ENCODE measurements around the gene RNPEPL1.

Gene RNPEPL1

DNA sequence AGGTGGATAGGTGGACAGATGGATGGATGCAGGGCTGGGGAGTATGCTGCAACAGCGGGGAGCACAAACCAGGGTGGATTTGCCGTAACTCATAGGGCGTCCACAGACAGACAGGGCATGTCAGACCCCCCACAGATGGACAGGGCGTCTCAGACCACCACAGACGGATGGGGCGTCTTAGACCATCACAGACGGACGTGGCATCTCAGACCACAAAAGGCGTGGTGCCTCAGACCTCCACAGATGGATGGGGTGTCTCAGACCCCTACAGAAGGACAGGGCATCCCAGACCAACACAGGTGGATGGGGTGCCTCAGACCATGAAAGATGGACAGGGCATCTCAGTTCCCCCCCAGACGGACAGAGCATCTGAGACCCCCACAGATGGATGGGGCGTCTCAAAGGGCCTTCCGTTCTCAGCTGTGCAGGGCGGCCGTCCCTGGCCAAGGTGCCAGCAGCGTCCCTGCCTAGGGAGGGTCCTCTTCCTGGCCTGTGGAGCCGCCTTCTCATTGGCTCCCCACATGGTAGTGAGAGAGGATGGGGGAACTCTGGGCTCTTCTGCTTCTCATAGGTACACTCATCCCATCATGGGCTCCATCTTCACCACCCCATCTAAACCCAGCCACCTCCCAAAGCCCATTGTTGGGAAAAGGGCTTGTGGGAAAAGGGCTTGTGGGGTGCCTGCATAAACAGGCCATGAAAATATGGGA lies 12.6 kb upstream of the RNPEPL1 start:
- no peak for DNase-seq
- 99% methylated on average over 12 of the region's 16 CpGs for WGBS (ENCODE audit: insufficient coverage)
- CTCF ChIA-PET = interaction anchor here (1.5 kb wide), 1 partner anchor 284 kb away, joined by 3 read pairs; no protein-coding TSS in a partner anchor
- Histone ChIP-seq H3K27ac (ENCODE audit: insufficient read depth in 1 of 2, low read depth in 1 of 2, low read length in 2 of 2, poor library complexity in 1 of 2, severe bottlenecking in 2 of 2) (no peak overlapping the region), H3K9me3 (ENCODE audit: control extremely low read depth in 1 of 5, control insufficient read depth in 4 of 5, insufficient read depth in 2 of 5, low read depth in 1 of 5, low read length in 4 of 5) (peaks cover 2 to 12% (median 7%) of the 10 kb centered on the region in 5 experiments), H3K27me3 (replicated peaks in 2 of 5; ENCODE audit: control insufficient read depth in 4 of 5, insufficient read depth in 5 of 5, low read length in 4 of 5) (no peaks in the 10 kb centered on the region), H3K36me3 (ENCODE audit: control insufficient read depth in 4 of 4, insufficient read depth in 4 of 4, low read length in 3 of 4) (peaks cover 11 to 42% (median 27%) of the 10 kb centered on the region in 4 experiments), H3K4me1 (ENCODE audit: control extremely low read depth in 1 of 4, control insufficient read depth in 4 of 4, insufficient read depth in 4 of 4, low read length in 3 of 4) (peaks cover 5 to 33% (median 21%) of the 10 kb centered on the region in 4 experiments), H3K4me3 (ENCODE audit: control insufficient read depth in 1 of 7, extremely low read depth in 1 of 7, insufficient read depth in 4 of 7, low read depth in 2 of 7, low read length in 6 of 7) (no peak overlapping the region)
- POLR2A ChIA-PET = no interaction called here

GRCh38 chr2:240556553-240557100 lies 11.7 kb upstream of the RNPEPL1 start:
- no peak overlapping the region for H3K27ac ChIP-seq (ENCODE audit: insufficient read depth in 1 of 2, low read depth in 1 of 2, low read length in 2 of 2, poor library complexity in 1 of 2, severe bottlenecking in 2 of 2)
- DNase-seq = peak; percentile 59 to 79 (median 76)
- ChIA-PET POLR2A (interaction anchor here (0.7 kb wide), 1 partner anchor 30 kb away, joined by 5 read pairs; the partner anchor contains the start of gene CAPN10), CTCF (interaction anchor here (0.6 to 1.6 kb wide), 5 partner anchors 10 to 283 kb away, joined by 3 to 13 read pairs (median 3); partner anchors contain the start of gene CAPN10)
- H3K27me3 ChIP-seq (replicated peaks in 2 of 5; ENCODE audit: control insufficient read depth in 4 of 5, insufficient read depth in 5 of 5, low read length in 4 of 5) = no peaks in the 10 kb centered on the region
- H3K4me3 ChIP-seq (ENCODE audit: control insufficient read depth in 1 of 7, extremely low read depth in 1 of 7, insufficient read depth in 4 of 7, low read depth in 2 of 7, low read length in 6 of 7) = no peak overlapping the region
- 35% methylated on average over 8 of the region's 9 CpGs for WGBS (ENCODE audit: insufficient coverage)
- peaks cover 5 to 38% (median 26%) of the 10 kb centered on the region in 4 experiments for H3K4me1 ChIP-seq (ENCODE audit: control extremely low read depth in 1 of 4, control insufficient read depth in 4 of 4, insufficient read depth in 4 of 4, low read length in 3 of 4)
- H3K36me3 ChIP-seq (ENCODE audit: control insufficient read depth in 4 of 4, insufficient read depth in 4 of 4, low read length in 3 of 4) = peaks cover 6 to 34% (median 20%) of the 10 kb centered on the region in 4 experiments
- peaks cover 0 to 4% (median 4%) of the 10 kb centered on the region in 5 experiments for H3K9me3 ChIP-seq (ENCODE audit: control extremely low read depth in 1 of 5, control insufficient read depth in 4 of 5, insufficient read depth in 2 of 5, low read depth in 1 of 5, low read length in 4 of 5)

DNA sequence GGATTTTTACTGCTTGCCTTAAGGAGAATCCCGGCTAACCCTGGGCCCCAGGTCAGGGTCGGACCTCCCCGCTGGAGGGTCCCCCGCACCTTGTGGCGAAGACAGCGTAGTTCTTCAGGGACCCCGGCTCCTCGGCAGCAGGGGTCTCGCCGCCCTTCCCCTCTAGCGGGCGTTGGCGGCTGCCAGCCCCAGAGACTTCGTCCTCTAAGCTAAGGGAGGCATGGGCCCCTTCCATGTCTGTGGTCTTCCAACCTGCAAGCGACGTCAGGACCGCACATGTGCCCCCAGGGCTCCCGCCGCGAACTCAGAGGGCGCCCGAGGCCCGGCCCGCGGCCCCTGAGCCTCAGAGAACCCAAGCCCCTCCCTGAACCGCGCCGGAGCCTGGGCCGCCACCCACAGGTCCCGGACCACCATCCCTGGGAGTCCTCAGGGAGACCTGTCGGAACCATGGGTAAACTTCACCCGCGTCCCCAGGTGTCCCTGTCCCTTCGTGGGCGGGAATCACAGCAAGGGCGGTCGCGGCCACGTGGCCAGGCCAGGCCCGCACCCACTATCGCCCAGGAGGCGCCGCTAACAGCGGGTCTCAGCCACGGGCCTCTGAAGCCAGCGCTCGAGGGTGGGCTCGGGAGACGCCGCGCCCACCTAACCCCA lies 11.1 kb upstream of the RNPEPL1 start:
- CTCF ChIA-PET = interaction anchor here (0.8 to 1.6 kb wide), 4 partner anchors 9 to 283 kb away, joined by 3 to 13 read pairs (median 4); partner anchors contain the start of gene CAPN10
- H3K4me1 ChIP-seq (ENCODE audit: control extremely low read depth in 1 of 4, control insufficient read depth in 4 of 4, insufficient read depth in 4 of 4, low read length in 3 of 4) = peaks cover 5 to 43% (median 31%) of the 10 kb centered on the region in 4 experiments
- H3K4me3 ChIP-seq (ENCODE audit: control insufficient read depth in 1 of 7, extremely low read depth in 1 of 7, insufficient read depth in 4 of 7, low read depth in 2 of 7, low read length in 6 of 7) = peak overlapping the region in 3 of 7 experiments; percentile 39 to 67 (median 61)
- WGBS (ENCODE audit: insufficient coverage) = 32% methylated on average over 47 of the region's 51 CpGs
- peaks cover 0 to 4% (median 0%) of the 10 kb centered on the region in 5 experiments for H3K9me3 ChIP-seq (ENCODE audit: control extremely low read depth in 1 of 5, control insufficient read depth in 4 of 5, insufficient read depth in 2 of 5, low read depth in 1 of 5, low read length in 4 of 5)
- peak in 1 of 3 donors; percentile 26 for DNase-seq
- no peak overlapping the region for H3K27ac ChIP-seq (ENCODE audit: insufficient read depth in 1 of 2, low read depth in 1 of 2, low read length in 2 of 2, poor library complexity in 1 of 2, severe bottlenecking in 2 of 2)
- peaks cover 2 to 29% (median 16%) of the 10 kb centered on the region in 4 experiments for H3K36me3 ChIP-seq (ENCODE audit: control insufficient read depth in 4 of 4, insufficient read depth in 4 of 4, low read length in 3 of 4)
- no peaks in the 10 kb centered on the region for H3K27me3 ChIP-seq (replicated peaks in 2 of 5; ENCODE audit: control insufficient read depth in 4 of 5, insufficient read depth in 5 of 5, low read length in 4 of 5)
- POLR2A ChIA-PET = interaction anchor here (1.0 kb wide), 1 partner anchor 11 kb away, joined by 3 read pairs; the partner anchor contains the start of gene RNPEPL1

DNA sequence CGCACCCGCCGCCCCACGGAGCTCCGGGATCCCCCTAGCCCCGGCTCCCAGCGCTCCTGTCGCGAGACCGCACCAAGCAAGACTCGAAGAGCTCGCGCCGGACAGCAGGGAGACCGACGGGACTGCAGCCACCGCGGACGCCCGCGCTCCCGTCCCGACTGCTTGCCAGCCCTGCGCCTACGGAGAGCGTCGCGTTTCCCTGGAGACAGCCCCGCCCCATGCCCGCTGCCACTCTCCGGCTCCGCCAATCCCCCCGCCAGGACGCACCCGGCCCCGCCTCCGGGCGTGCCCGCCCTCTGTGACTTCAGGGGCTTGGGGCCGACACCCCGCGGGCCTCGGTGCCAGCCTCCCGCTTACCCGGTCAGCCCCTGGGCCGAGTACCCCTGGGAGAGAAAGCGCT lies 10.5 kb upstream of the RNPEPL1 start, which contains the start of gene ANKMY1:
TSS of gene ANKMY1 (minus strand) at position 181 of the 400 bp plus-strand sequence. CDS start 653 bp downstream, outside the sequence.
- peaks cover 5 to 45% (median 33%) of the 10 kb centered on the region in 4 experiments for H3K4me1 ChIP-seq (ENCODE audit: control extremely low read depth in 1 of 4, control insufficient read depth in 4 of 4, insufficient read depth in 4 of 4, low read length in 3 of 4)
- DNase-seq = peak; percentile 60 to 84 (median 81)
- ChIA-PET POLR2A (interaction anchor here (1.0 kb wide), 1 partner anchor 11 kb away, joined by 3 read pairs; the partner anchor contains the start of gene RNPEPL1), CTCF (interaction anchor here (1.4 to 1.6 kb wide), 2 partner anchors 8 to 29 kb away, joined by 4 to 13 read pairs; partner anchors contain the start of gene CAPN10)
- no peaks in the 10 kb centered on the region for H3K27me3 ChIP-seq (replicated peaks in 2 of 5; ENCODE audit: control insufficient read depth in 4 of 5, insufficient read depth in 5 of 5, low read length in 4 of 5)
- peaks cover 0 to 3% (median 0%) of the 10 kb centered on the region in 5 experiments for H3K9me3 ChIP-seq (ENCODE audit: control extremely low read depth in 1 of 5, control insufficient read depth in 4 of 5, insufficient read depth in 2 of 5, low read depth in 1 of 5, low read length in 4 of 5)
- WGBS (ENCODE audit: insufficient coverage) = 3% methylated on average over 45 of the region's 47 CpGs
- H3K27ac ChIP-seq (ENCODE audit: insufficient read depth in 1 of 2, low read depth in 1 of 2, low read length in 2 of 2, poor library complexity in 1 of 2, severe bottlenecking in 2 of 2) = no peak within 1 kb of the TSS
- peak within 1 kb of the TSS in 5 of 7 experiments; percentile 21 to 67 (median 43) for H3K4me3 ChIP-seq (ENCODE audit: control insufficient read depth in 1 of 7, extremely low read depth in 1 of 7, insufficient read depth in 4 of 7, low read depth in 2 of 7, low read length in 6 of 7)
- H3K36me3 ChIP-seq (ENCODE audit: control insufficient read depth in 4 of 4, insufficient read depth in 4 of 4, low read length in 3 of 4) = peaks cover 2 to 30% (median 13%) of the 10 kb centered on the region in 4 experiments

DNA sequence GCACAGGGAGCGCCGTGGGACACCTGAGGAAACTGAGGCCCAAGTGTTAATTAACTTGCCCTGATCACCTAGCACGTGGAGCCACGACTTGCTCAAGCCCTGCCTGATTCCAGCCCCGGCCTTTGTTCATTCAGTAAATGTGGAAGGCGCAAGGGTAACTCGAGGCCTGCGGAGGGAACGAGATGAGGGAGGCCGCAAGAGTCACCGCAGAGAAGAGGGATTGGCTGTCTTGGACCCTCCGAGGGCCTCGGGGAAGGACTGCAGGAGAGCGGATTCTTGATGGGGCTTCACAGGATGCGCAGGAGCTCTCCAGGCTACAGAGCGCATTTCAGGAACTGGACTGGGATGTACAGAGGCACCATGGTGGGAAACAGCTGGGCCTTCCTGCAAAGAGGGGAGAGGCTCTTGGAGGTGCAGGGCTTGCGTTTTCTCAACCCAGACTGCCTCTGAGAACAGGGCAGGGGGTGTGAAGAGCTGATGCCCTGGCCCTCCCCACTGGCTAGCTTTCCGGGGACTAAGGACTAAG lies 10.0 kb upstream of the RNPEPL1 start:
- no peaks in the 10 kb centered on the region for H3K9me3 ChIP-seq (ENCODE audit: control extremely low read depth in 1 of 5, control insufficient read depth in 4 of 5, insufficient read depth in 2 of 5, low read depth in 1 of 5, low read length in 4 of 5)
- POLR2A ChIA-PET = interaction anchor here (1.0 kb wide), 1 partner anchor 10 kb away, joined by 3 read pairs; the partner anchor contains the start of gene RNPEPL1
- H3K27me3 ChIP-seq (replicated peaks in 2 of 5; ENCODE audit: control insufficient read depth in 4 of 5, insufficient read depth in 5 of 5, low read length in 4 of 5) = no peaks in the 10 kb centered on the region
- no peak overlapping the region for H3K27ac ChIP-seq (ENCODE audit: insufficient read depth in 1 of 2, low read depth in 1 of 2, low read length in 2 of 2, poor library complexity in 1 of 2, severe bottlenecking in 2 of 2)
- WGBS (ENCODE audit: insufficient coverage) = 87% methylated on average over 18 of the region's 18 CpGs
- H3K4me3 ChIP-seq (ENCODE audit: control insufficient read depth in 1 of 7, extremely low read depth in 1 of 7, insufficient read depth in 4 of 7, low read depth in 2 of 7, low read length in 6 of 7) = peak overlapping the region in 3 of 7 experiments; percentile 21 to 67 (median 61)
- DNase-seq = no peak
- H3K4me1 ChIP-seq (ENCODE audit: control extremely low read depth in 1 of 4, control insufficient read depth in 4 of 4, insufficient read depth in 4 of 4, low read length in 3 of 4) = peaks cover 5 to 45% (median 33%) of the 10 kb centered on the region in 4 experiments
- CTCF ChIA-PET = interaction anchor here (1.4 kb wide), 1 partner anchor 28 kb away, joined by 4 read pairs; the partner anchor contains the start of gene CAPN10
- H3K36me3 ChIP-seq (ENCODE audit: control insufficient read depth in 4 of 4, insufficient read depth in 4 of 4, low read length in 3 of 4) = peaks cover 0 to 29% (median 9%) of the 10 kb centered on the region in 4 experiments

DNA sequence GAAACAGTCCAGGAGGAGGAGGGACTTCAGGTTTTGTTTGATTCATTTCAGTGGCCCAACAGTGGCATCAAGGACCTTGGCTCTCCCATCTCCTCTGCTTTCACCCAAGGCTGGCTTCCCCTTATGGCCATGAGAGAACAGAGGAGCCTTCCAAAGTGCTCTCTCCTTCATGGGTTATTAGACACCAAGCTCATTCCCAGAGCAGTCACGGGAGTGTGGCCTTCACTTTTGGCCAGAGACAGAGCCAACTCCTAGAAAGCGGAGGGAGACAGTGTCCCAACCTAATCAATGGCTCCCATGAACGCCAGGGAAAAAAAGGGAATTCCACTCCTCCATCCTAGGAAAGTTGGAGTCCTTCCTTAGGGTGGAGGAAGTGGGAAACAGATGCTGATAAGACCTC lies 9.0 kb upstream of the RNPEPL1 start:
- no peaks in the 10 kb centered on the region for H3K27me3 ChIP-seq (replicated peaks in 2 of 5; ENCODE audit: control insufficient read depth in 4 of 5, insufficient read depth in 5 of 5, low read length in 4 of 5)
- peak overlapping the region in 4 of 7 experiments; percentile 64 to 81 (median 75) for H3K4me3 ChIP-seq (ENCODE audit: control insufficient read depth in 1 of 7, extremely low read depth in 1 of 7, insufficient read depth in 4 of 7, low read depth in 2 of 7, low read length in 6 of 7)
- peaks cover 9 to 54% (median 38%) of the 10 kb centered on the region in 4 experiments for H3K4me1 ChIP-seq (ENCODE audit: control extremely low read depth in 1 of 4, control insufficient read depth in 4 of 4, insufficient read depth in 4 of 4, low read length in 3 of 4)
- H3K36me3 ChIP-seq (ENCODE audit: control insufficient read depth in 4 of 4, insufficient read depth in 4 of 4, low read length in 3 of 4) = peaks cover 0 to 24% (median 6%) of the 10 kb centered on the region in 4 experiments
- no peaks in the 10 kb centered on the region for H3K9me3 ChIP-seq (ENCODE audit: control extremely low read depth in 1 of 5, control insufficient read depth in 4 of 5, insufficient read depth in 2 of 5, low read depth in 1 of 5, low read length in 4 of 5)
- POLR2A ChIA-PET = no interaction called here
- CTCF ChIA-PET = interaction anchor here (1.0 kb wide), 1 partner anchor 45 kb away, joined by 3 read pairs; no protein-coding TSS in a partner anchor
- DNase-seq = no peak
- 100% methylated on average over 2 of the region's 3 CpGs for WGBS (ENCODE audit: insufficient coverage)
- no peak overlapping the region for H3K27ac ChIP-seq (ENCODE audit: insufficient read depth in 1 of 2, low read depth in 1 of 2, low read length in 2 of 2, poor library complexity in 1 of 2, severe bottlenecking in 2 of 2)

All from common myeloid progenitor, CD34-positive (primary cell).